Body of pancreas (tissue), 4 donors: ENCODE results near the gene FBRS. TPM values are rescaled to one million over a fixed set of nuclear protein-coding genes. Genes with fewer than 3 reads are reported as not detected.

ENCODE experiments used
- ATAC-seq: fragments of 150-250 bp; one replicate; pipeline ENCODE4 v1.9.1; 2016
- DNase-seq, 4 donors: peaks; one replicate each; pipeline ENCODE4 v3.0.0-alpha.2; 2019
- H3K27ac ChIP-seq, 4 donors: fragments of 200-600 bp; sonication (generic); 1 replicate in 3 of 4; 2 replicates in 1 of 4; pipeline versions ENCODE4 v1.5.1 to v1.6.1; 2016 to 2019; ENCODE audit warnings: mild to moderate bottlenecking in 1 of 4, mixed read lengths in 1 of 4, moderate library complexity in 1 of 4
- H3K27me3 ChIP-seq, 2 donors: fragments of 200-600 bp; sonication (generic); one replicate each; pipeline ENCODE4 v1.6.0; 2016; ENCODE audit warnings: mild to moderate bottlenecking in 1 of 2
- H3K36me3 ChIP-seq, 2 donors: fragments of 200-600 bp; sonication (generic); replicated peaks in 1 of 2; 2 replicates each; pipeline ENCODE4 v1.5.1; 2016; ENCODE audit warnings: low read depth in 2 of 2; ENCODE audit not compliant: insufficient read depth in 1 of 2
- H3K4me1 ChIP-seq: fragments of 200-600 bp; sonication (generic); one replicate; pipeline ENCODE4 v1.6.0; 2016
- H3K4me3 ChIP-seq, 2 donors: fragments of 200-600 bp; sonication (generic); 1 replicate in 1 of 2; 2 replicates in 1 of 2; pipeline ENCODE4 v1.5.1; 2016 to 2019
- H3K9me3 ChIP-seq, 3 donors: fragments of 200-600 bp; sonication (generic); 1 replicate in 2 of 3; 2 replicates in 1 of 3; pipeline ENCODE4 v1.5.1; 2016
- POLR2A ChIP-seq, 3 donors: fragments of 450-650 bp; IDR thresholded peaks; one replicate each; pipeline ENCODE4 v1.6.1; 2016; ENCODE audit warnings: antibody characterized with exemption in 3 of 3, mild to moderate bottlenecking in 2 of 3
- WGBS, 2 donors: methylation state at CpG; one replicate each; pipeline ENCODE4 v1.1.5; 2017; 5-methylcytosine and 5-hydroxymethylcytosine counted together
- intact Hi-C: fragments of 100-400 bp; cut with DNase I; formaldehyde crosslinking; loops from one replicate; pipeline ENCODE4 v1.15.1; 2023
- total RNA-seq, 2 donors: library from RNA; depleted of rRNA; stranded (reverse); fragments of >200 nt; gene quantifications; one replicate each; pipeline ENCODE4 v1.1.0, GENCODE V29; 2016
- TF ChIP-seq, protein P1 (sequence below), 7 experiments: fragments of 450-650 bp in 4 of 7; fragments of 200-600 bp in 3 of 7; sonication (generic) in 3 of 7; IDR thresholded peaks; one replicate each; pipeline ENCODE4 v1.5.1; 2016 to 2019; ENCODE audit warnings: antibody characterized with exemption in 7 of 7

The FBRS gene
- total RNA-seq, 2 donors from 2014 or later = 20.8 to 76.8 TPM

DNA sequence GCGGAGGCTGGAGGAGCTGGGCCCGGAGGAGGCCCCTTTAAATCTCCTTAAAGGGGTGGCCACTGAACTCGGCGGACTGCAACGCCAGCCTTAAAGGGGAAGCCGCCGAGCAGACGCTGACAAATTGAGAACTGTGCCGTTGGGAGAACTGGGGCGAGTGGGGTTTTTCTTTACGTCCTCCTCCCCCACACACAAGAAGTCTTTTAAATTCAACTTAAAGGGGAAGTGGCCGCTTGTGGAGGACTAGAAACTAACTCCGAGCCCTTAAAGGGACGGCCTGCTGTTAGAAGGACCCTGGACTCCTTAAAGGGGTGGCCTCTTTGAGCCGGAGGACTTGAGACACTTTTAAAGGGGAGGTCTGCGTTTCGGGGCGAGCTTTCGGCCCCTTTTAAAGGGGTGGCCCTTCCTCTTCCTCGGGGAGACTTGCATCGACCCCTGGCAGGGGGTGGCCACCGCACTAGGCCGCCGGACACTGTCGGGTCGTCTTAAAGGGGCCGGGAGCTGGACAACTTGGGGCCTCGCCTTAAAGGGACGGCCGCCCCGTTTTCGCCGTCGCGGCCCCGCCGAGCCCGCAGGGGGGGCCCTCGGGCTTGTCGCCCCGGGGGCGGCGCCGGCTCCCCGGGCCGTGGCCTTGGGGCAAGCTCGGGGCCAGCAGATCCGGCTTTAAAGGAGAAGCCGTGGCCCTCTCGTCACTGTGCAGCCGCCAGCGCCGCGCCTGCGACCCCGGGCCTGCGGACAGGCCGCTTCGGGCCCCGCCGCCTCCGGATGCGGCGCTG, 688 bp downstream of the FBRS start:
- ATAC-seq = peak; percentile 33
- DNase-seq = peak in 3 of 4 donors; percentile 75 to 97 (median 78)
- Histone ChIP-seq H3K4me3 (peak overlapping the region; percentile 38 to 64), H3K36me3 (peaks cover 0 to 11% of the 10 kb centered on the region in 2 donors), H3K27ac (peak overlapping the region; percentile 95 to 99 (median 99)), H3K9me3 (no peaks in the 10 kb centered on the region), H3K27me3 (no peaks in the 10 kb centered on the region), H3K4me1 (peaks cover 49% of the 10 kb centered on the region)
- intact Hi-C loops = no loop called here
- 0 to 1% methylated on average over 7 to 37 of the region's 64 CpGs for WGBS, 2 donors
- TF ChIP-seq POLR2A (IDR thresholded peaks at IDR 0.05) = peak in 1 of 3 donors; percentile 40
- TF ChIP-seq, protein P1, sequence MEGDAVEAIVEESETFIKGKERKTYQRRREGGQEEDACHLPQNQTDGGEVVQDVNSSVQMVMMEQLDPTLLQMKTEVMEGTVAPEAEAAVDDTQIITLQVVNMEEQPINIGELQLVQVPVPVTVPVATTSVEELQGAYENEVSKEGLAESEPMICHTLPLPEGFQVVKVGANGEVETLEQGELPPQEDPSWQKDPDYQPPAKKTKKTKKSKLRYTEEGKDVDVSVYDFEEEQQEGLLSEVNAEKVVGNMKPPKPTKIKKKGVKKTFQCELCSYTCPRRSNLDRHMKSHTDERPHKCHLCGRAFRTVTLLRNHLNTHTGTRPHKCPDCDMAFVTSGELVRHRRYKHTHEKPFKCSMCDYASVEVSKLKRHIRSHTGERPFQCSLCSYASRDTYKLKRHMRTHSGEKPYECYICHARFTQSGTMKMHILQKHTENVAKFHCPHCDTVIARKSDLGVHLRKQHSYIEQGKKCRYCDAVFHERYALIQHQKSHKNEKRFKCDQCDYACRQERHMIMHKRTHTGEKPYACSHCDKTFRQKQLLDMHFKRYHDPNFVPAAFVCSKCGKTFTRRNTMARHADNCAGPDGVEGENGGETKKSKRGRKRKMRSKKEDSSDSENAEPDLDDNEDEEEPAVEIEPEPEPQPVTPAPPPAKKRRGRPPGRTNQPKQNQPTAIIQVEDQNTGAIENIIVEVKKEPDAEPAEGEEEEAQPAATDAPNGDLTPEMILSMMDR (IDR thresholded peaks at IDR 0.05) = peak in 1 of 7 experiments; percentile 7

DNA sequence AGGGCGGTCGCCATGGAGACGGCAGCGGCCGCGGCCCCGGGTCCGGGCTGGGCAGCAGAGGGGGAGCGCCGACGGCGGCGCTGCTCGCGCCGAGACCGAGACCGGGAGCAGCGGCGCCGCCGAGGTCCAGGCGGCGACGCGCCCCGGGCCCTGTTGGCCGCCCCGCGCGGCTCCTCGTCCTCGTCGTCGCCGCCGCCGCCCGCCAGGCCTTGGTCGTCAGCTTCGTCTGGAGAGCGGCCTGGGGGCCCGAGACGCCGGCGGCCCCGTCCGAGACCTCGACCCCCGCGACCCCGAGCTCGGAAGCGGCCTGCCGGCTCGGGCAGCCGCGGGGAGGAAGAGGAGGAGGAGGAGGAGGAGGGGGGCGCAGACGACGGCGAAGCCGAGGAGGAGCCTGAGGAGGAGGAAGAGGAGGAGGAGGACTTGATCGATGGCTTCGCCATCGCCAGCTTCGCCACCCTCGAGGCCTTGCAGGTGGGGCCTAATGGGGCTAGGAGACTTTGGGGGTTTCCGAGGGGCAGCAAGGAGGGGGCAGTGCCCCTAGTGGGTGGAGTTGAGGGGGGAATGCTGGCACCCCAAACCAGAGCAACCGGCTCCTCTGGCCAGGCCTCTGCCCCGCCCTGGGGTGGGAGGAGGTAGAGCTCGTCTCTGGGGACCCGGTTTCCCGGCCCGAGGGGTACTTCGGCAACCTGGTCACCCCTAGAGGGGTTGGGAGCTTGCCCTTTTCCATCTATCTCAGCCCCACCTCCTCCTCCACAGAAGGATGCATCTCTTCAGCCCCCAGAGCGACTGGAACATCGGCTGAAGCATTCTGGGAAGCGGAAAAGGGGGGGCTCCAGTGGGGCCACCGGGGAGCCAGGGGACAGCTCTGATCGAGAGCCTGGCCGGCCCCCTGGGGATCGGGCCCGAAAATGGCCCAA, 1.5 kb downstream of the FBRS start:
- TF ChIP-seq, protein P1 (IDR thresholded peaks at IDR 0.05) = no peak
- Histone ChIP-seq H3K4me3 (peak overlapping the region; percentile 58 to 64), H3K36me3 (peaks cover 0 to 13% of the 10 kb centered on the region in 2 donors), H3K27me3 (no peaks in the 10 kb centered on the region), H3K27ac (peak overlapping the region; percentile 95 to 99 (median 99)), H3K9me3 (no peaks in the 10 kb centered on the region), H3K4me1 (peaks cover 49% of the 10 kb centered on the region)
- ATAC-seq = no peak
- intact Hi-C loops = no loop called here
- DNase-seq = peak in 2 of 4 donors; percentile 35 to 38
- WGBS, 2 donors = 1% methylated on average over 25 to 54 of the region's 84 CpGs

DNA sequence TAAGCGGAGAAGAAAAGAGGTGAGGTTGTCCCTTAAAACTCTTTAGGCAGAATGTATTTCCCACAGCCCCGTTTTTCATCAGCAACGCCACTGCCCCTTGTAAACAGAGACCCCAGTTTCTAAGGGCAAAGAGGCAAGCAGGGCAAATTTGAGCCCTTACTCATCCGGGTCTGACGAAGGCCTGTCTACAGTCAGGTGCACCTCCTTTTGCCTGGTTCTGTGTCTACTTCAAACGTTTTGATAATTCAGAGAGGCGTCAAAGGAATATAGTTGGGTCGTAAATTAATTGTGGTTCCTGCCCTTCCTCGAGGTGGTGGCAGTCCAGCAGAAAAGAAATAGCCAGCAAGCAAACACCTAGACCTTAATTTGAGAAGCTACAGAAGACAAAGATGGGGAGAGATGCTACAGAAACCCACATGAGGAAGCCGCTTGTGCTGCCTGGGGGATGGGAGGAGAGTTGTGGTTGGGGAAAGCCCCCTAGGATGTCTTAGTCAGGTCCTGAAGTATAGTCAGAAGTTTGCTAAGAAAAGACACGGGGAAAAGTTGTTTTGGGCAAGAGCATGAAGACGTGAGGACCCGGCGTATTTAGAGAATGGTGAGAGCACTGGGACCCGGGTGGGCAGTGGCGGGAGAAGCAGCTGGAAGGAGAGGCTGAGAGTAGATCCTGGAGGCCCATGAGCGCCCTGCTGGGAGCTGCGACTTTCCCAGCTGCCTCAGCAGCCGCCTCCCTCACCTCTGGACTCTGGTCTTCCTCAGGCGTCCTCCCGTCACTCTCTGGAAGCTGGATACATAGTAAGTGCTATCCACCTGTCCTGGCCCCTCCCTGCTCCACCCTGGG, 2.4 kb downstream of the FBRS start:
- Histone ChIP-seq H3K4me3 (peak overlapping the region; percentile 58 to 63), H3K36me3 (peaks cover 0 to 9% of the 10 kb centered on the region in 2 donors), H3K27ac (peak overlapping the region in 3 of 4 donors; percentile 99), H3K9me3 (no peaks in the 10 kb centered on the region), H3K4me1 (peaks cover 49% of the 10 kb centered on the region), H3K27me3 (no peaks in the 10 kb centered on the region)
- no peak for DNase-seq
- intact Hi-C loops = no loop called here
- TF ChIP-seq, protein P1 (IDR thresholded peaks at IDR 0.05) = no peak
- no peak for TF ChIP-seq POLR2A (IDR thresholded peaks at IDR 0.05)
- ATAC-seq = no peak
- WGBS, 2 donors = 41 to 42% methylated on average over 20 to 21 of the region's 21 CpGs

DNA sequence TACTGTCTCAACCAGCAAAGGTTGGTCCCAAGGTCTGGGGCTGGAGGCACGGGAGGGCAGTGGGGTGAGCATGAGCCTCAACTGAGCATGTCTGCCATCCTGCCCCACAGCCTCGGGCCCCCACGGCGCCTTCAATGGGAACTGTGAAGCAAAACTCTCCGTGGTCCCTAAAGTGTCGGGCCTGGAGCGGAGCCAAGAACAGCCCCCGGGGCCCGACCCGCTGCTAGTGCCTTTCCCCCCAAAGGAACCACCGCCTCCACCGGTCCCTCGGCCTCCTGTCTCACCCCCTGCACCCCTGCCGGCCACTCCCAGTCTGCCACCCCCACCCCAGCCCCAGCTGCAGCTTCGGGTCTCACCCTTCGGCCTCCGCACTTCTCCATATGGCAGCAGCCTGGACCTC, 4.2 kb downstream of the FBRS start:
- no peak overlapping the region for H3K4me3 ChIP-seq
- H3K9me3 ChIP-seq = no peaks in the 10 kb centered on the region
- DNase-seq = no peak
- no peaks in the 10 kb centered on the region for H3K27me3 ChIP-seq
- 84 to 86% methylated on average over 13 to 17 of the region's 17 CpGs for WGBS, 2 donors
- no peak for ATAC-seq
- peaks cover 10 to 20% of the 10 kb centered on the region in 2 donors for H3K36me3 ChIP-seq
- H3K27ac ChIP-seq = no peak overlapping the region
- no peak for TF ChIP-seq POLR2A (IDR thresholded peaks at IDR 0.05)
- TF ChIP-seq, protein P1 (IDR thresholded peaks at IDR 0.05) = no peak
- intact Hi-C loops = no loop called here
- H3K4me1 ChIP-seq = peaks cover 39% of the 10 kb centered on the region
